RWPE1 (cell line): Measurements from ENCODE around the gene ERICH6.

Experiments used
- CTCF ChIA-PET: fragments of 350-600 bp; sonication (Branson Sonifier 250); formaldehyde crosslinking; extraction: SDS; loops from one replicate; lab custom pipeline; 2021; lab: Yijun Ruan, JAX
- POLR2A ChIA-PET: fragments of 400-600 bp; formaldehyde crosslinking; extraction: SDS; loops from one replicate; lab custom pipeline; 2020; ENCODE audit warnings: antibody characterized with exemption; ENCODE audit not compliant: low non-redundant PET; lab: Yijun Ruan, JAX
- DNase-seq: peaks from one replicate; pipeline ENCODE4 v3.0.0; 2012; ENCODE audit warnings: low spot score
- H3K27ac ChIP-seq: fragments of 450-650 bp; 2 replicates; pipeline ENCODE4 v1.5.1; 2017
- TF ChIP-seq, protein P1 (sequence below): fragments of 450-650 bp; conservative IDR thresholded peaks from 2 replicates; pipeline ENCODE4 v1.5.1; 2017; ENCODE audit warnings: low read depth, mild to moderate bottlenecking

ERICH6 gene

DNA sequence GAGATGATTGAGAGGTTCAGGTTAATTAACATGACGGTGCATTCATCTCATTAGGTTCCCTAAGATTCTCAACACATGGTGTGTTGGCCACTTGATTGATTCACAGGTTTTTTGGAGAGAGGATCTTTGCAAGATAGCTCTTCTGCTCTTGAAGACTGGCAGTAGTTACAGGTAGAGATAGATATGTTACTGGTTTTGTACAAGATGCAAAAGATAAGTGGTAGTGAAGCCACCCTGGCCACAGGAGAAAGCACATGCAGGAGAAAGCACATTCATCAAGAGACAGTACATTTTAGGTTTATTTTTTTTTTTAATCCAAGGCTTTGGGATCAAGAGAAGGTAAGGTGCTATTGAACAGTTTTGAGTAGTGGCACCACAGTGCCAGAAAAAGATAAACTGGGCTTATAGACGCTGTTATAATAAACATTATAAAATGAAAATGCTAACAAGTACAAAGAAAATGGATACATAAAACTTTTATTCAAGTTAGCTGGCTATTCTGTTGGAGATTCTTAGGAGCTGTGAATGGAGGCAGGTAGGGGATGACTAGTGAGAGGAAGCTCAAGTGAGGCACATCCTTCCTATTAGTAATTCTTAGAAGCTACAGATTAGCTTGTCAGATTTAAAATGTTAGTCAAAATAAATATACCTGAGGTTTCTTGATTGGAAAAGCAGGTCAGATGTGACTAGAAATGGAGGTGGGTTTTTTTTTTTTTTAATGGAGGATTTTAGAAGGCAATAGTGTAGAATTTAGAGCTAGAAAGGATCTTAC is 89.8 kb downstream of the ERICH6 start:
- TF ChIP-seq, protein P1, sequence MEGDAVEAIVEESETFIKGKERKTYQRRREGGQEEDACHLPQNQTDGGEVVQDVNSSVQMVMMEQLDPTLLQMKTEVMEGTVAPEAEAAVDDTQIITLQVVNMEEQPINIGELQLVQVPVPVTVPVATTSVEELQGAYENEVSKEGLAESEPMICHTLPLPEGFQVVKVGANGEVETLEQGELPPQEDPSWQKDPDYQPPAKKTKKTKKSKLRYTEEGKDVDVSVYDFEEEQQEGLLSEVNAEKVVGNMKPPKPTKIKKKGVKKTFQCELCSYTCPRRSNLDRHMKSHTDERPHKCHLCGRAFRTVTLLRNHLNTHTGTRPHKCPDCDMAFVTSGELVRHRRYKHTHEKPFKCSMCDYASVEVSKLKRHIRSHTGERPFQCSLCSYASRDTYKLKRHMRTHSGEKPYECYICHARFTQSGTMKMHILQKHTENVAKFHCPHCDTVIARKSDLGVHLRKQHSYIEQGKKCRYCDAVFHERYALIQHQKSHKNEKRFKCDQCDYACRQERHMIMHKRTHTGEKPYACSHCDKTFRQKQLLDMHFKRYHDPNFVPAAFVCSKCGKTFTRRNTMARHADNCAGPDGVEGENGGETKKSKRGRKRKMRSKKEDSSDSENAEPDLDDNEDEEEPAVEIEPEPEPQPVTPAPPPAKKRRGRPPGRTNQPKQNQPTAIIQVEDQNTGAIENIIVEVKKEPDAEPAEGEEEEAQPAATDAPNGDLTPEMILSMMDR: no peak
- ChIA-PET CTCF (interaction anchor here (0.5 to 0.7 kb wide), 3 partner anchors 11 to 481 kb away, joined by 3 read pairs; partner anchors contain the start of gene SELENOT), POLR2A (no interaction called here)
- H3K27ac ChIP-seq: no peak overlapping the region
- no peak for DNase-seq

DNA sequence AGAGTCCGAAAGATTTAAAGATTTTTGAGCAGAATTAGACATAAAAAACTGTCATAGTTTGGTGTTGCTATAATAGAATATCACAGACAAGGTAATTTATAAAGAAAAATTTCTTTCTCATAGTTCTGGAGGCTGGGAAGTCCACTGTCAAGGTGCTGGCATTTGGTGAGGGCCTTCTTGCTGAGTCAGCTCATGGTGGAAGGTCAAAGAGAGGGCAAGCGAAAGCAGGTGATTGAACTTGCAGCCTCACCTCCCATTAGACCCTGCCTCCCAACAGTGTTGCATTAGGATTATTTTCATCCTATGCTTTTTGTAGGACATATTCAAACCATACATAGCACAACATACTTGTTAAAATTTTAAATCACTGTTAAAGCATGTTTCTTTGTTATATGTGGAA is 90.7 kb downstream of the ERICH6 start:
- H3K27ac ChIP-seq: no peak overlapping the region
- TF ChIP-seq, protein P1: no peak
- ChIA-PET CTCF (interaction anchor here (0.5 kb wide), 1 partner anchor 10 kb away, joined by 3 read pairs; the partner anchor contains the start of gene SELENOT), POLR2A (no interaction called here)
- no peak for DNase-seq

DNA sequence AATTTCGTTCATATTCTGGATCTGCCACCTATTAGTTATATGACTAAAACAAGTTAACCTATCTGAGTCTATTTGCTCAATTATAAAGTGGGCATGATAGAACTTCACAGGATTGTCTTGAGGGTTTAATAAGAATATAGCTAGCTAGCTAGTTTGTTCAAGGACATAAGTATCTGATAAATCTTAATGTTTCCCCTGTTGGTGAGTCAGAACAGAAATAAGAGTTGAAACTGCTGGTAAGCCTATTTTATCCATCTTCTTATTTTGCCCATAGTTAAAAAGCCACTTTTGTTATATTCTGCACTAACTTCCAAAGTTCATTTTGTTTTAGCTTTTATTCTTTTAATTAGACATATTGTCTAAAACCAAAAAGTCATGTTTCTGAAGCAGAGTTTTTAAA is 91.2 kb downstream of the ERICH6 start:
- TF ChIP-seq, protein P1: no peak
- ChIA-PET POLR2A (interaction anchor here (0.9 kb wide), 1 partner anchor 10 kb away, joined by 4 read pairs; the partner anchor contains the start of gene SELENOT), CTCF (no interaction called here)
- no peak for DNase-seq
- no peak overlapping the region for H3K27ac ChIP-seq

- CTCF ChIA-PET: no interaction called here
- POLR2A ChIA-PET: interaction anchor here (0.9 kb wide), 1 partner anchor 9 kb away, joined by 4 read pairs; the partner anchor contains the start of gene SELENOT
Measured at GRCh38 chr3:150611666-150612065, 92.1 kb downstream of the ERICH6 start.

DNA sequence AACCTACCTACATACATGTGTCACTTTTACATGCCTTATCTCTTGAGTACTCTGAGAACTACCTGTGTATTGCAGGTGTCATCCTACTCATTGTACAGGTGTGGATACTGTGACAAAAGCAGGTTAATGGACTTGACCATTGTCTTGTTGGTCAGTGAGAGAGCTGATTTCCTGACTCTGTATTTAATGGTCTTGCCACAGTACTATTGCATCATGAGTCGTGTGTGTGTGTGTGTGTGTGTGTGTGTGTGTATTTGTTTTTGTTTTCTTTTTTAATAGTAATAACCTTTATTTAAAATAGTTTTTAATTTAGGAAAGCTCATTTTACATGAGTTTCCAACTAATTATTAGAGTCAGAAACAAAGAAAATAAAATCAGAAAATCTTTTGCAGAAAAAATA is 92.9 kb downstream of the ERICH6 start:
- DNase-seq: no peak
- ChIA-PET POLR2A (no interaction called here), CTCF (interaction anchor here (0.6 kb wide), 1 partner anchor 83 kb away, joined by 3 read pairs; no protein-coding TSS in a partner anchor)
- no peak overlapping the region for H3K27ac ChIP-seq
- TF ChIP-seq, protein P1: no peak

More at GRCh38 chr3:150611666-150612065, 92.1 kb downstream of the ERICH6 start:
- H3K27ac ChIP-seq: no peak overlapping the region
- TF ChIP-seq, protein P1: no peak
- DNase-seq: no peak

GRCh38 chr3:150609988-150610387 is 93.7 kb downstream of the ERICH6 start:
- TF ChIP-seq, protein P1: no peak
- no peak overlapping the region for H3K27ac ChIP-seq
- ChIA-PET CTCF (interaction anchor here (0.7 kb wide), 1 partner anchor 22 kb away, joined by 3 read pairs; no protein-coding TSS in a partner anchor), POLR2A (no interaction called here)
- no peak for DNase-seq
